CD4-positive, alpha-beta memory T cell (primary cell): ENCODE results near the gene POU5F1. TPM values are rescaled to one million over a fixed set of nuclear protein-coding genes. Genes with fewer than 3 reads are reported as not detected.

Experiments
- CTCF ChIA-PET: fragments of 350-600 bp; sonication (Branson Sonifier 250); formaldehyde crosslinking; loops from one replicate; lab custom pipeline; 2021; ENCODE audit warnings: inconsistent platforms; ENCODE audit not compliant: partially characterized antibody; lab: Charles Lee
- POLR2A ChIA-PET: fragments of 350-600 bp; sonication (Branson Sonifier 250); formaldehyde crosslinking; loops from one replicate; lab custom pipeline; 2021; ENCODE audit not compliant: partially characterized antibody; lab: Charles Lee
- DNase-seq, 5 donors: peaks; one replicate each; pipeline versions ENCODE4 v3.0.0 to v3.0.0-alpha.2; 2020 to 2022; ENCODE audit warnings: mixed read lengths in 1 of 5
- H3K27ac ChIP-seq: one replicate; pipeline ENCODE4 v1.7.0; 2013; ENCODE audit warnings: low read depth, low read length
- H3K27me3 ChIP-seq: 2 replicates; pipeline ENCODE4 v1.7.0; 2013; ENCODE audit warnings: mild to moderate bottlenecking, low read length, moderate library complexity; ENCODE audit not compliant: insufficient read depth
- H3K36me3 ChIP-seq: 2 replicates; pipeline ENCODE4 v1.7.0; 2013; ENCODE audit warnings: mild to moderate bottlenecking, low read length, moderate library complexity; ENCODE audit not compliant: insufficient read depth
- H3K4me1 ChIP-seq: 2 replicates; pipeline ENCODE4 v1.7.0; 2013; ENCODE audit warnings: mild to moderate bottlenecking, low read length, moderate library complexity; ENCODE audit not compliant: insufficient read depth
- H3K4me3 ChIP-seq, 2 donors: one replicate each; pipeline ENCODE4 v1.7.0; 2013; ENCODE audit warnings: low read length in 2 of 2, mild to moderate bottlenecking in 1 of 2
- H3K9me3 ChIP-seq, 2 donors: one replicate each; pipeline ENCODE4 v1.7.0; 2013; ENCODE audit warnings: low read length in 2 of 2, control low read depth in 1 of 2; ENCODE audit not compliant: control insufficient read depth in 1 of 2
- H3K27ac Mint-ChIP-seq, 7 donors: one replicate each; pipeline ENCODE4 v1.8.0; 2020 to 2021; ENCODE audit warnings: mixed read lengths in 7 of 7, mild to moderate bottlenecking in 6 of 7, inconsistent platforms in 3 of 7, moderate library complexity in 3 of 7
- H3K27me3 Mint-ChIP-seq, 2 donors: one replicate each; pipeline ENCODE4 v1.8.0; 2020 to 2021; ENCODE audit warnings: mixed read lengths in 2 of 2
- H3K36me3 Mint-ChIP-seq, 2 donors: one replicate each; pipeline ENCODE4 v1.8.0; 2020 to 2021; ENCODE audit warnings: mixed read lengths in 2 of 2, inconsistent platforms in 1 of 2, mild to moderate bottlenecking in 1 of 2
- H3K4me1 Mint-ChIP-seq, 4 donors: one replicate each; pipeline ENCODE4 v1.8.0; 2020 to 2021; ENCODE audit warnings: mixed read lengths in 4 of 4, mild to moderate bottlenecking in 1 of 4
- H3K4me3 Mint-ChIP-seq, 8 donors: one replicate each; pipeline ENCODE4 v1.8.0; 2020 to 2021; ENCODE audit warnings: mixed read lengths in 8 of 8, mild to moderate bottlenecking in 7 of 8, moderate library complexity in 6 of 8, inconsistent platforms in 3 of 8
- H3K9me3 Mint-ChIP-seq, 8 donors: one replicate each; pipeline ENCODE4 v1.8.0; 2020 to 2021; ENCODE audit warnings: mixed read lengths in 8 of 8, mild to moderate bottlenecking in 5 of 8, inconsistent platforms in 3 of 8, moderate library complexity in 1 of 8
- intact Hi-C: fragments of 100-400 bp; cut with micrococcal nuclease; formaldehyde crosslinking; loops from one replicate; pipeline ENCODE4 v1.15.1; 2023
- polyA plus RNA-seq, 2 donors: library from polyadenylated mRNA; unstranded; fragments of 300-500 nt; fragmentation: Illumina TruSeq; gene quantifications; one replicate each; pipeline ENCODE4 v1.2.3, GENCODE V29; 2021
- total RNA-seq, 2 experiments: library from RNA; stranded (reverse); gene quantifications; one replicate each; pipeline ENCODE4 v1.2.3, GENCODE V29; 2021

The POU5F1 gene
- total and polyA plus RNA-seq, 4 experiments from 2014 or later, result not detected

GRCh38 chr6:31154436-31154835 is 16.0 kb downstream of the POU5F1 start:
- Mint-ChIP-seq H3K27ac (no peak overlapping the region), H3K4me1 (peaks cover 12 to 26% (median 19%) of the 10 kb centered on the region in 4 donors), H3K4me3 (no peak overlapping the region), H3K27me3 (no peaks in the 10 kb centered on the region), H3K9me3 (no peaks in the 10 kb centered on the region), H3K36me3 (peaks cover 16 to 17% of the 10 kb centered on the region in 2 donors)
- ChIA-PET CTCF (interaction anchor here (1.3 kb wide), 1 partner anchor 37 kb away, joined by 3 read pairs; no protein-coding TSS in a partner anchor), POLR2A (interaction anchor here (0.5 kb wide), 1 partner anchor 426 kb away, joined by 3 read pairs; no protein-coding TSS in a partner anchor)
- Histone ChIP-seq H3K27me3 (no peaks in the 10 kb centered on the region), H3K9me3 (no peaks in the 10 kb centered on the region), H3K4me1 (peaks cover 14% of the 10 kb centered on the region), H3K4me3 (no peak overlapping the region), H3K27ac (no peak overlapping the region), H3K36me3 (no peaks in the 10 kb centered on the region)
- no peak for DNase-seq
- intact Hi-C loops, result no loop called here

GRCh38 chr6:31152781-31153180 is 17.7 kb downstream of the POU5F1 start:
- POLR2A ChIA-PET, result interaction anchor here (0.9 kb wide), 1 partner anchor 215 kb away, joined by 4 read pairs; no protein-coding TSS in a partner anchor
- H3K9me3 Mint-ChIP-seq, result no peaks in the 10 kb centered on the region
- H3K9me3 ChIP-seq, result no peaks in the 10 kb centered on the region
- H3K4me1 Mint-ChIP-seq, result peaks cover 2 to 11% (median 6%) of the 10 kb centered on the region in 4 donors
- H3K36me3 ChIP-seq, result no peaks in the 10 kb centered on the region
- DNase-seq, result no peak
- intact Hi-C loops, result no loop called here
- H3K27ac Mint-ChIP-seq, result peak overlapping the region in 1 of 7 donors; percentile 43
- CTCF ChIA-PET, result no interaction called here
- no peak overlapping the region for H3K27ac ChIP-seq
- no peak overlapping the region for H3K4me3 Mint-ChIP-seq
- no peak overlapping the region for H3K4me3 ChIP-seq
- H3K27me3 ChIP-seq, result no peaks in the 10 kb centered on the region
- peaks cover 5% of the 10 kb centered on the region for H3K4me1 ChIP-seq
- H3K27me3 Mint-ChIP-seq, result no peaks in the 10 kb centered on the region
- peaks cover 12 to 17% of the 10 kb centered on the region in 2 donors for H3K36me3 Mint-ChIP-seq

- intact Hi-C loops, result no loop called here
- CTCF ChIA-PET, result interaction anchor here (0.9 to 2.3 kb wide), 2 partner anchors 9 to 13 kb away, joined by 3 to 7 read pairs; partner anchors contain the start of gene TCF19
- peaks cover 0 to 1% (median 0%) of the 10 kb centered on the region in 4 donors for H3K4me1 Mint-ChIP-seq
These were observed 20.5 kb downstream of the POU5F1 start for GRCh38 chr6:31149827-31150447.

GRCh38 chr6:31145386-31145785 is 25.1 kb downstream of the POU5F1 start:
- H3K4me3 ChIP-seq, result no peak overlapping the region
- intact Hi-C loops, result no loop called here
- no peaks in the 10 kb centered on the region for H3K27me3 ChIP-seq
- Mint-ChIP-seq H3K9me3 (no peaks in the 10 kb centered on the region), H3K4me1 (no peaks in the 10 kb centered on the region), H3K4me3 (no peak overlapping the region), H3K27me3 (no peaks in the 10 kb centered on the region), H3K36me3 (peaks cover 4 to 12% of the 10 kb centered on the region in 2 donors), H3K27ac (no peak overlapping the region)
- H3K9me3 ChIP-seq, result no peaks in the 10 kb centered on the region
- H3K36me3 ChIP-seq, result no peaks in the 10 kb centered on the region
- CTCF ChIA-PET, result interaction anchor here (1.2 to 3.2 kb wide), 5 partner anchors 8 to 221 kb away, joined by 3 to 16 read pairs (median 3); partner anchors contain the start of genes CCHCR1 and PSORS1C2
- POLR2A ChIA-PET, result interaction anchor here (1.0 kb wide), 1 partner anchor 57 kb away, joined by 3 read pairs; no protein-coding TSS in a partner anchor
- H3K27ac ChIP-seq, result no peak overlapping the region
- no peaks in the 10 kb centered on the region for H3K4me1 ChIP-seq
- DNase-seq, result no peak

More at GRCh38 chr6:31149827-31150447, 20.5 kb downstream of the POU5F1 start:
- DNase-seq, result no peak
- Histone ChIP-seq H3K4me1 (no peaks in the 10 kb centered on the region), H3K9me3 (no peaks in the 10 kb centered on the region), H3K27me3 (no peaks in the 10 kb centered on the region), H3K36me3 (no peaks in the 10 kb centered on the region), H3K4me3 (no peak overlapping the region), H3K27ac (no peak overlapping the region)
- no peaks in the 10 kb centered on the region for H3K9me3 Mint-ChIP-seq
- POLR2A ChIA-PET, result interaction anchor here (1.3 kb wide), 1 partner anchor 208 kb away, joined by 3 read pairs; no protein-coding TSS in a partner anchor
- H3K4me3 Mint-ChIP-seq, result no peak overlapping the region
- H3K36me3 Mint-ChIP-seq, result peaks cover 15 to 20% of the 10 kb centered on the region in 2 donors
- H3K27me3 Mint-ChIP-seq, result no peaks in the 10 kb centered on the region
- H3K27ac Mint-ChIP-seq, result no peak overlapping the region

GRCh38 chr6:31144970-31145340 is 25.5 kb downstream of the POU5F1 start:
- POLR2A ChIA-PET, result no interaction called here

GRCh38 chr6:31144296-31144969 is 26.0 kb downstream of the POU5F1 start:
- intact Hi-C loops, result no loop called here
- Histone ChIP-seq H3K36me3 (no peaks in the 10 kb centered on the region), H3K4me1 (no peaks in the 10 kb centered on the region), H3K4me3 (no peak overlapping the region), H3K27me3 (no peaks in the 10 kb centered on the region), H3K9me3 (no peaks in the 10 kb centered on the region), H3K27ac (no peak overlapping the region)
- Mint-ChIP-seq H3K27ac (peak overlapping the region in 2 of 7 donors; percentile 22 to 35), H3K27me3 (no peaks in the 10 kb centered on the region), H3K4me3 (no peak overlapping the region), H3K9me3 (no peaks in the 10 kb centered on the region), H3K36me3 (peaks cover 4 to 12% of the 10 kb centered on the region in 2 donors), H3K4me1 (no peaks in the 10 kb centered on the region)
- ChIA-PET CTCF (interaction anchor here (1.4 to 1.6 kb wide), 3 partner anchors 9 to 222 kb away, joined by 3 read pairs; no protein-coding TSS in a partner anchor), POLR2A (no interaction called here)
- no peak for DNase-seq

More at GRCh38 chr6:31144970-31145340, 25.5 kb downstream of the POU5F1 start:
- no peak overlapping the region for H3K4me3 ChIP-seq
- no peaks in the 10 kb centered on the region for H3K27me3 ChIP-seq
- Mint-ChIP-seq H3K27me3 (no peaks in the 10 kb centered on the region), H3K4me1 (no peaks in the 10 kb centered on the region), H3K9me3 (no peaks in the 10 kb centered on the region), H3K36me3 (peaks cover 4 to 12% of the 10 kb centered on the region in 2 donors), H3K27ac (no peak overlapping the region), H3K4me3 (no peak overlapping the region)
- no peak for DNase-seq
- H3K36me3 ChIP-seq, result no peaks in the 10 kb centered on the region
- no peaks in the 10 kb centered on the region for H3K4me1 ChIP-seq
- intact Hi-C loops, result no loop called here
- H3K27ac ChIP-seq, result no peak overlapping the region
- H3K9me3 ChIP-seq, result no peaks in the 10 kb centered on the region
- CTCF ChIA-PET, result interaction anchor here (1.6 kb wide), 1 partner anchor 222 kb away, joined by 3 read pairs; no protein-coding TSS in a partner anchor

DNA sequence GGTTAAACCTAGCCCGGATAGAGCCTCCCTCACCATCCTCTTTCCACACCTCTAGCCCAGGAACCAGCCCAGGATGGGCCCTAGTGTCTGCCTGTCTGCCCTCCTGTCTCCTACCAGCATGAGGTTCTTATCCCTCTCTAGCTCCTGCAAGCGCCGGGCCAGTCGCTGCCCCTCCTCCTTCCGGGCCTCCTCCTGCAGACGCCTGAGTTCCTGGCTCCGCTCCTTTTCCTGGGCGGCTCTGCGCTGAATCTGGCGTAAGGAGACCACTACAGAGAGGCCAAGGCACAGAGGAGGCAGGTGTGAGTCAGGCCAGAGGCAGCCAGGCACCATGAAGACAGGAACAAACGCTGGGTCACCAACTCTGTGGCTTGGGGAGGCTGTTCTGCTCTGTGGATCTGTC is 27.3 kb downstream of the POU5F1 start:
- Histone ChIP-seq H3K36me3 (no peaks in the 10 kb centered on the region), H3K27me3 (no peaks in the 10 kb centered on the region), H3K4me3 (no peak overlapping the region), H3K27ac (no peak overlapping the region), H3K9me3 (no peaks in the 10 kb centered on the region), H3K4me1 (no peaks in the 10 kb centered on the region)
- Mint-ChIP-seq H3K9me3 (no peaks in the 10 kb centered on the region), H3K4me3 (no peak overlapping the region), H3K4me1 (peaks cover 0 to 4% (median 0%) of the 10 kb centered on the region in 4 donors), H3K36me3 (peaks cover 4 to 11% of the 10 kb centered on the region in 2 donors), H3K27ac (peak overlapping the region in 2 of 7 donors; percentile 29 to 52), H3K27me3 (no peaks in the 10 kb centered on the region)
- intact Hi-C loops, result no loop called here
- ChIA-PET POLR2A (no interaction called here), CTCF (interaction anchor here (1.4 to 1.5 kb wide), 2 partner anchors 8 to 10 kb away, joined by 3 read pairs; no protein-coding TSS in a partner anchor)
- DNase-seq, result no peak
